ENCODE results near the gene MAG. TPM values are rescaled to one million over a fixed set of nuclear protein-coding genes. Genes with fewer than 3 reads are reported as not detected.

The MAG gene
- total RNA-seq, 1 donor from 2014 or later, result not detected

GRCh38 chr19:35331551-35332214, 39.7 kb downstream of the MAG start:
- Histone ChIP-seq H3K27me3 (no peaks in the 10 kb centered on the region), H3K27ac (no peak overlapping the region)
- TF ChIP-seq CTCF (IDR thresholded peaks at IDR 0.05), result no peak

GRCh38 chr19:35332817-35333216, 40.9 kb downstream of the MAG start:
- TF ChIP-seq CTCF (IDR thresholded peaks at IDR 0.05), result no peak
- Histone ChIP-seq H3K9me3 (no peaks in the 10 kb centered on the region), H3K4me1 (no peaks in the 10 kb centered on the region), H3K36me3 (no peaks in the 10 kb centered on the region), H3K27me3 (no peaks in the 10 kb centered on the region), H3K27ac (no peak overlapping the region), H3K4me3 (no peak overlapping the region)
- DNase-seq (ENCODE audit: low spot score in 2 of 2), result no peak
- intact Hi-C loops (cut with DNase I), result no loop called here

More at GRCh38 chr19:35331551-35332214, 39.7 kb downstream of the MAG start:
- no peak for DNase-seq (ENCODE audit: low spot score in 2 of 2)
- Histone ChIP-seq H3K4me1 (no peaks in the 10 kb centered on the region), H3K36me3 (no peaks in the 10 kb centered on the region), H3K4me3 (no peak overlapping the region), H3K9me3 (no peaks in the 10 kb centered on the region)
- intact Hi-C loops (cut with DNase I), result no loop called here

- intact Hi-C loops (cut with DNase I), result no loop called here
- Histone ChIP-seq H3K4me1 (no peaks in the 10 kb centered on the region), H3K27ac (no peak overlapping the region), H3K9me3 (no peaks in the 10 kb centered on the region), H3K27me3 (no peaks in the 10 kb centered on the region), H3K36me3 (no peaks in the 10 kb centered on the region), H3K4me3 (no peak overlapping the region)
- TF ChIP-seq CTCF (IDR thresholded peaks at IDR 0.05), result no peak
- no peak for DNase-seq (ENCODE audit: low spot score in 2 of 2)
Measured at GRCh38 chr19:35334144-35334753, 42.3 kb downstream of the MAG start.

- no peak for DNase-seq (ENCODE audit: low spot score in 2 of 2)
- Histone ChIP-seq H3K4me3 (no peak overlapping the region), H3K36me3 (no peaks in the 10 kb centered on the region), H3K9me3 (no peaks in the 10 kb centered on the region), H3K4me1 (no peaks in the 10 kb centered on the region), H3K27ac (no peak overlapping the region), H3K27me3 (no peaks in the 10 kb centered on the region)
- no peak for TF ChIP-seq CTCF (IDR thresholded peaks at IDR 0.05)
- intact Hi-C loops (cut with DNase I), result no loop called here
Measured at GRCh38 chr19:35336166-35336955, 44.4 kb downstream of the MAG start.

- Histone ChIP-seq H3K9me3 (no peaks in the 10 kb centered on the region), H3K27ac (no peak overlapping the region), H3K4me3 (no peak overlapping the region), H3K4me1 (no peaks in the 10 kb centered on the region), H3K27me3 (no peaks in the 10 kb centered on the region), H3K36me3 (no peaks in the 10 kb centered on the region)
- TF ChIP-seq CTCF (IDR thresholded peaks at IDR 0.05), result no peak
- intact Hi-C loops (cut with DNase I), result no loop called here
- no peak for DNase-seq (ENCODE audit: low spot score in 2 of 2)
Measured at GRCh38 chr19:35337097-35337983, 45.4 kb downstream of the MAG start.

Data from ascending aorta (tissue), 2 donors.